GM12873 (cell line): Measurements from ENCODE around the gene CX3CL1.

Experiments used
- CTCF ChIP-seq: IDR thresholded peaks from 2 replicates; pipeline ENCODE4 v1.5.1; 2012; ENCODE audit warnings: low read depth, mild to moderate bottlenecking, moderate library complexity, low read length, control low read depth; ENCODE audit not compliant: insufficient read depth; ENCODE audit errors: missing control alignments

Gene CX3CL1

DNA sequence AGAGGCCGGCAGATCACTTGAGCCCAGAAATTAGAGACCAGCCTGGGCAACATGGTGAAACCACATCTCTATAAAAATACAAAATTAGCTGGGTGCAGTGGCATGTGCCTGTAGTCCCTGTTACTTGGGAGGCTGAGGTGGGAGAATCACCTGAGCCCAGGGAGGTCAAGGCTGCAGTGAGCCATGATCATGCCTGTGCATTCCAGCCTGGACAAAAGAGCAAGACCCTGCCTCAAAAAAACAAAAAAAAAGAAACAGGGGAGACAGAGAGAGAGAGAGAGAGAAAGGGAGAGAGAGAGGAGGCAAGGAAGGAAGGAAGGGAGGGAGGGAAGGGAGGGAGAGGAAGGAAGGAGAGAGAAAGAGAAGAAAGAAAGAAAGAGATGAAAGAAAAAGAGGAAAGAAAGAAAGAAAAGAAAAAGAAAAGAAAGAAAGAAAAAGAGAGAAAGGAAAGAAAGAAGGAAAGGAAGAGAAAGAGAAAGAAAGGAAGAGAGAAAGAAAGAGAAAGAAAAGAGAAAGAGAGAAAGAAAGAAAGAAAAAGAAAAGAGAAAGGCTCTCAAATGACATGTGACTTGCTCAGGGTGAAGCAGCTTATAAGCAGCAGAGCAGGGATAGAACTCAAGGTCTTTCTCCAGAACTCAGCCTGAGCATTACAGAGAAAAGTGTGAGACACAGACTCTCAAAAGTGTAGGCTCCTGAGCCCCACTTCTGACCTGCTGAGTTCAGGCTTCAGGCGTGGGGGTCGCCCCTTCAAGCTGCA is 15.5 kb downstream of the CX3CL1 start:
- TF ChIP-seq CTCF: no peak

- TF ChIP-seq CTCF: no peak
Observed at GRCh38 chr16:57388359-57389086, 16.2 kb downstream of the CX3CL1 start.

DNA sequence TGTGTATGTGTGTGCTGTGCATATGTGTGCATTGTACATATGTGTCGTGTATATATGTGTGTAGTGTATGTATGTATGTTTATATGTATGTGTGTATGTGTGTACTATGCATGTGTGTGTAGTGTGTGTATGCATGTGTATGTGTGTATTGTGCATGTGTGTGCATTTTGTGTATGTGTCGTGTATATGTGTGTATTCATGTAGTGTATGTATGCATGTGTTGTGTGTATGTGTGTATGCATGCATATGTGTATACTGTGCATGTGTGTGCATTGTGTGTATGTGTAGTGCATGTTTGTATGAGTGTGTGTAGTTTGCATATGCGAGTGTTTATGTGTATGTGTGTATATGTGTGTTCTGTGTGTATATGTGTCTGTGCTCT is 16.8 kb downstream of the CX3CL1 start:
- TF ChIP-seq CTCF: no peak

- no peak for TF ChIP-seq CTCF
Observed at GRCh38 chr16:57390636-57391295, 18.5 kb downstream of the CX3CL1 start.

- no peak for TF ChIP-seq CTCF
Observed at GRCh38 chr16:57391300-57391699, 19.0 kb downstream of the CX3CL1 start.

- TF ChIP-seq CTCF: no peak
Observed at GRCh38 chr16:57391708-57392107, 19.4 kb downstream of the CX3CL1 start.

- no peak for TF ChIP-seq CTCF
Observed at GRCh38 chr16:57392694-57393093, 20.4 kb downstream of the CX3CL1 start.
